Activated CD4-positive, alpha-beta T cell treated with anti-CD3 and anti-CD28 coated beads, Interleukin-2, amount 50 U/mL, for 4 hours (primary cell): ENCODE results near the gene ZFP14.
"Not testable (repeated sequence)": the region's sequence is repeated elsewhere in the genome, so short reads cannot be mapped to it uniquely, and the experiment has no call there.

Experiments used
- DNase-seq, 2 experiments: peaks; one replicate each; pipeline ENCODE4 v3.0.0-alpha.2; 2020

ZFP14 gene

GRCh38 chr19:36329534-36329933, 49.5 kb downstream of the ZFP14 start:
- DNase-seq, result not testable (repeated sequence)

- DNase-seq, result not testable (repeated sequence)
Observed at GRCh38 chr19:36326649-36327048, 52.4 kb downstream of the ZFP14 start.

GRCh38 chr19:36315164-36315563, 63.8 kb downstream of the ZFP14 start:
- not testable (repeated sequence) for DNase-seq

DNA sequence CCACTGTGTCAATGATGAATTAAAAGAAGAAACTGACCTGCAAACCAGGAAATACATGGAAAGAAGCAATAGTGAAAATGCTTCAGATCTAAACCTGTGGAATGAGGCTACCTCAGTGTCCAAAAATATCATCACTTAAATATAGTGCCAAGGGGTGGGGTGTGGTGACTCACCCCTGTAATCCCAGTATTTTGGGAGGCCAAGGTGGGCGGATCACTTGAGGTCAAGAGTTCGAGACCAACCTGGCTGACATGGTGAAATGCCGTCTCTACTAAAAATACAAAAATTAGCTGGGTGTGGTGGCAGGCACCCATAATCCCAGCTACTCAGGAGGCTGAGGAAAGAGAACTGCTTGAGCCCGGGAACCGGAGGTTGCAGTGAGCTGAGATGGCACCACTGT, 64.9 kb downstream of the ZFP14 start:
- not testable (repeated sequence) for DNase-seq

GRCh38 chr19:36311098-36311760, 67.8 kb downstream of the ZFP14 start:
- not testable (repeated sequence) for DNase-seq

GRCh38 chr19:36310416-36310990, 68.5 kb downstream of the ZFP14 start:
- DNase-seq, result not testable (repeated sequence)

DNA sequence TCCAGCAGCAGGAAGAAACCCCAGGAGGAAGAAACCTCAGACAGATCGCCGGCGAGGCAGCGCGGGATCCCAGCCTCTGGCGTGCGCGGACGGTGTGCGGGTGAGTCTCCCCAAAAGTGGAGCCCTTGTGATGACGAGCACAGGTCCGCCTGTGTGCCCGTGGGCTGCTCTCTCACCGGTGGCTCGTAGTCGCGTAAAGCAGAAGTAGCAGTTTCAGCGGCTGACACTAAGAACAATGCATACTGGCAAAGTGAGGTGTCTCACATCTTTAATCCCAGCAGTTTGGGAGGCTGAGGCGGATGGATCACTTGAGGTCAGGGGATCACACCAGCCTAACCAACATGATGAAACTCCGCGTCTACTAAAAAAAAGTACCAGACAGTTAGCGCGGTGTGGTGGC, 69.2 kb downstream of the ZFP14 start:
- DNase-seq, result not testable (repeated sequence)

- not testable (repeated sequence) for DNase-seq
Observed at GRCh38 chr19:36309309-36309708, 69.7 kb downstream of the ZFP14 start.

DNA sequence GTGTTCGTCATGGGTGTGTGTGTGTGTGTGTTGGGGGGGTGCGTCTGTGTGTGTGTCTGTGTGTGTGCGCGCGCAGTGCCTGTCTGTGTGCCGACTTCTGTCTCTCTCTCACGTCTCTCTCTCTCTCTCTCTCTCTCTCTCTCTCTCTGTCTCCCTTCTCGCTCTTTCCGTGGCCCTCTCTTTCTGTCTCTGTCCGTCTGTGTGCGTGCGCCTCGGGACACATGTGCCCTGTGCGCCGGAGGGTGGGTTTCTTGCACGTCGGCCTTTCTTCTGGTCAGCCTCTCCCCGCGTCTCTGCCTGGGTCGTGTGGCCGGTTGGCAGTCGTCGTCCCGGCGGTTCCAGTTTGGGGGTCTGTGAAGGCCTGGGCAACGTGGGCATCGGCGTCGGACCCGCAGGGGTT, 86.7 kb downstream of the ZFP14 start:
- not testable (repeated sequence) for DNase-seq
